Right cardiac atrium (tissue), 5 donors: ENCODE measurements around the gene PRKG1. TPM values are rescaled to one million over a fixed set of nuclear protein-coding genes. Genes with fewer than 3 reads are reported as not detected.

ENCODE experiments used
- ATAC-seq, 2 donors: fragments of 200-7000 bp; cut with Tn5 transposase; one replicate each; pipeline versions ENCODE4 v1.8.0 to v1.9.1; 2020; ENCODE audit warnings: moderate library complexity in 2 of 2, mild to moderate bottlenecking in 1 of 2
- DNase-seq, 3 donors: peaks; one replicate each; pipeline ENCODE4 v3.0.0-alpha.2; 2020
- H3K27ac ChIP-seq: one replicate; pipeline ENCODE4 v1.5.1; 2013; ENCODE audit warnings: mild to moderate bottlenecking, low read length, control low read depth, moderate library complexity
- H3K27me3 ChIP-seq: one replicate; pipeline ENCODE4 v1.6.1; 2013; ENCODE audit not compliant: control insufficient read depth, insufficient read depth
- H3K4me1 ChIP-seq: one replicate; pipeline ENCODE4 v1.6.1; 2013; ENCODE audit warnings: low read length; ENCODE audit not compliant: control insufficient read depth, insufficient read depth
- H3K4me3 ChIP-seq: one replicate; pipeline ENCODE4 v1.5.1; 2013; ENCODE audit warnings: low read length, control low read depth
- H3K9me3 ChIP-seq: one replicate; pipeline ENCODE4 v1.6.1; 2013; ENCODE audit warnings: low read length; ENCODE audit not compliant: control insufficient read depth
- WGBS: extraction: QIAGEN DNeasy Blood & Tissue Kit; methylation state at CpG from one replicate; pipeline ENCODE4 v1.1.7; 2013; 5-methylcytosine and 5-hydroxymethylcytosine counted together
- intact Hi-C, 4 donors: fragments of 100-400 bp; cut with DNase I; formaldehyde crosslinking; loops; one replicate each; pipeline versions ENCODE4 v1.11.0 to v1.14.0; 2022 to 2023
- polyA plus RNA-seq: library from polyadenylated mRNA; stranded (reverse); fragments of 200-250 nt; gene quantifications from one replicate; pipeline ENCODE4 v1.2.3, GENCODE V29; 2013
- total RNA-seq, 4 donors: library from RNA; stranded (reverse); fragmentation: NEBNext Ultra II Directional; extraction: Animal tissue kit (Norgen Biotek cat#: 25700); gene quantifications; one replicate each; pipeline ENCODE4 v1.2.1, GENCODE V29; 2021
- donor health status: healthy with polysubstance abuse.
- donor health status: DM: no; HTN: yes; CAD: no.
- donor health status: DM: no; HTN: no; CAD: no.
- donor health status: DM: no; HTN: yes; CAD: no; lungs with severe emphysema.
- donor health status: DM: yes; HTN: yes; CAD: no.

The PRKG1 gene
- total and polyA plus RNA-seq, 5 donors, result 16.6 to 49.9 (median 47.4) TPM

- H3K27ac ChIP-seq, result no peak overlapping the region
- ATAC-seq, result no peak
These were observed 801.3 kb downstream of the PRKG1 start for GRCh38 chr10:51875610-51876009.

DNA sequence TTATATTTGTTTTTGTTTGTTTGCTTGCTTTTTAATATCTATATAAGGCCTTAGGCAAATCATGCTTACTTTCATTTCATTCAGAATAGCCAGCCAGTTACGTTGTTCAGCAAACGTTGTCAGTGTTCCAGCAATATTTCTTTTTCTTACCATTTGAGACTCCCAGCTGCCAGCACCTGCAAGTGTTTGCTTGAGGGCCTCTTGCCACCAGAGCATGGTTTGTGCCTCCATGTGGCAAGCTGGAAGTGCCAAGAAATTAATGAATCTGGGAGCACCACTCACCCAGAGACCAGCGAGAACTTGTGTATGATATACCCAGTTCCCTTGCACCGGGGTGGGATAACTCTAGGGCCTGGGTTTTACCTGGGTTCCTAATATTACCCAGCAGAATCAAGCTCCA, 802.2 kb downstream of the PRKG1 start:
- Histone ChIP-seq H3K4me1 (peaks cover 4% of the 10 kb centered on the region), H3K27me3 (no peaks in the 10 kb centered on the region), H3K9me3 (no peaks in the 10 kb centered on the region), H3K4me3 (no peak overlapping the region), H3K27ac (no peak overlapping the region)
- ATAC-seq (peak in 1 of 2 donors; percentile 29), DNase-seq (peak in 2 of 3 donors; percentile 45 to 58)
- WGBS, result 53% methylated on average over 4 of the region's 4 CpGs
- intact Hi-C loops, result no loop called here

More at GRCh38 chr10:51875610-51876009, 801.3 kb downstream of the PRKG1 start:
- H3K9me3 ChIP-seq, result no peaks in the 10 kb centered on the region
- no peaks in the 10 kb centered on the region for H3K27me3 ChIP-seq
- intact Hi-C loops, result no loop called here
- H3K4me3 ChIP-seq, result no peak overlapping the region
- DNase-seq, result no peak
- 68% methylated on average over 5 of the region's 5 CpGs for WGBS
- peaks cover 4% of the 10 kb centered on the region for H3K4me1 ChIP-seq

- no peak overlapping the region for H3K27ac ChIP-seq
- WGBS, result 93% methylated on average over 2 of the region's 2 CpGs
- intact Hi-C loops, result no loop called here
These were observed 802.7 kb downstream of the PRKG1 start for GRCh38 chr10:51876979-51877378.

DNA sequence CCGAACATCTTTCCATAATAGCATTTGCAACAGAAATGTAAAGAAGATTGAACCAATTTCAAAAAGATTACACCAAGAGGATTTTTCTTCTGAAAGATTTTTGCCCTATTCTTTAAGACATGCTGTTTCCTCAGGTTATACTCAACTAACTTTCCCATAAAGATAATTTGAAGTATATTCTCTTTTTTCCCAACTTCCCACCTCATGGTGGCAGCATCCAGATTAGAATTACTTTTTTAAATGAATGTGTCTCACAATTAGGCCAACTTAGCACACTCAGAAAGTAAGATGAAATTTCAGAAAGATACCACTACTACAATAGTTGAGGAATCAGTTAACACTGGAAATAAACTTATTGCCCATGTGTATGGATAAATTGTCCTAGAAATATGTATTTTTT, 803.3 kb downstream of the PRKG1 start:
- no peak overlapping the region for H3K27ac ChIP-seq
- H3K27me3 ChIP-seq, result no peaks in the 10 kb centered on the region
- WGBS, result 78% methylated on average over 1 of the region's 1 CpG
- ATAC-seq, result no peak
- no peak for DNase-seq
- intact Hi-C loops, result no loop called here
- peaks cover 4% of the 10 kb centered on the region for H3K4me1 ChIP-seq
- no peak overlapping the region for H3K4me3 ChIP-seq
- no peaks in the 10 kb centered on the region for H3K9me3 ChIP-seq

More at GRCh38 chr10:51876979-51877378, 802.7 kb downstream of the PRKG1 start:
- no peak for ATAC-seq
- Histone ChIP-seq H3K9me3 (no peaks in the 10 kb centered on the region), H3K27me3 (no peaks in the 10 kb centered on the region), H3K4me3 (no peak overlapping the region), H3K4me1 (peaks cover 4% of the 10 kb centered on the region)
- no peak for DNase-seq

DNA sequence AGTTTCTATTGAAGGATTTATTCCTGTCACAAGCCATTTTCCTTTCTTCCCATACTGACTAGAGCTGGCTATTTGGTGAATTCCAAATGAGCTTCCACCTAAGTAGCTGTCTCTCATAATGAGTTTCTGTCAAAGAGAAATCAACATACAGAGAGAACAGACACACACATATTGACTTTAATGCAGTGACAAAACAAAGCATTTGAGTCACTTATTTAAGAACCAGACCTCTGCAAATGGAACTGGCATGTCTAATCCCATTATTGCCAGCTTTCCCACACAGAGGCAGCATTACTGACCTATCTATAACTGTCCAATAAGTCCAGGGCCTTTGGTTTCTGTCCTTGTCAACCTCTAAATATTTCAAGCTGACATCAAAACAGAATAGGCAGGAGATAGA, 804.4 kb downstream of the PRKG1 start:
- Histone ChIP-seq H3K4me1 (peaks cover 4% of the 10 kb centered on the region), H3K27me3 (no peaks in the 10 kb centered on the region), H3K9me3 (no peaks in the 10 kb centered on the region), H3K4me3 (no peak overlapping the region), H3K27ac (no peak overlapping the region)
- DNase-seq (no peak), ATAC-seq (no peak)
- intact Hi-C loops, result no loop called here

DNA sequence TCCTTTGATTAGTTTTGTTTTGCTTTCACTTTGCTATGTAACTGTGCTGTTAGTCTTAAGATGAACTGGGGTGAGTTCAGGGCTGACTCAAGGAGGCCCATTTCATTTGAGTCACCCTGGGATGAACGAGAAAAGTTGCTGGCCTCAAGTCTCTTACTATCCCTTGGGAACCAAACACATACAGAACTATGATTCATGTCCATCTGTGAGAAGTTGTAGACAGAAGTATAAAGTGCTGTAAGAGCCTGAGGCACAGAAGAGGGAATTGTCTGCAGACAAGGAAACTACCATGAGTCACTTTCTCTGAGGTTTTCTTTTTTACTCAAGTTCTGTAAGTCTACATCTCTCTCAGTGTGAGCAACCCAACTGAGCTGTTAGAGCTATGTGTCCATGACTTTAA, 805.0 kb downstream of the PRKG1 start:
- Histone ChIP-seq H3K27me3 (no peaks in the 10 kb centered on the region), H3K4me3 (no peak overlapping the region), H3K4me1 (peaks cover 4% of the 10 kb centered on the region), H3K9me3 (no peaks in the 10 kb centered on the region), H3K27ac (peak overlapping the region; percentile 75)
- ATAC-seq (peak; percentile 87 to 96), DNase-seq (peak in 1 of 3 donors; percentile 31)
- intact Hi-C loops, result no loop called here
- 23% methylated on average over 1 of the region's 1 CpG for WGBS

- DNase-seq, result no peak
- Histone ChIP-seq H3K27ac (no peak overlapping the region), H3K9me3 (no peaks in the 10 kb centered on the region), H3K4me3 (no peak overlapping the region), H3K4me1 (peaks cover 4% of the 10 kb centered on the region), H3K27me3 (no peaks in the 10 kb centered on the region)
- no peak for ATAC-seq
- intact Hi-C loops, result no loop called here
These were observed 806.9 kb downstream of the PRKG1 start for GRCh38 chr10:51881213-51881612.

DNA sequence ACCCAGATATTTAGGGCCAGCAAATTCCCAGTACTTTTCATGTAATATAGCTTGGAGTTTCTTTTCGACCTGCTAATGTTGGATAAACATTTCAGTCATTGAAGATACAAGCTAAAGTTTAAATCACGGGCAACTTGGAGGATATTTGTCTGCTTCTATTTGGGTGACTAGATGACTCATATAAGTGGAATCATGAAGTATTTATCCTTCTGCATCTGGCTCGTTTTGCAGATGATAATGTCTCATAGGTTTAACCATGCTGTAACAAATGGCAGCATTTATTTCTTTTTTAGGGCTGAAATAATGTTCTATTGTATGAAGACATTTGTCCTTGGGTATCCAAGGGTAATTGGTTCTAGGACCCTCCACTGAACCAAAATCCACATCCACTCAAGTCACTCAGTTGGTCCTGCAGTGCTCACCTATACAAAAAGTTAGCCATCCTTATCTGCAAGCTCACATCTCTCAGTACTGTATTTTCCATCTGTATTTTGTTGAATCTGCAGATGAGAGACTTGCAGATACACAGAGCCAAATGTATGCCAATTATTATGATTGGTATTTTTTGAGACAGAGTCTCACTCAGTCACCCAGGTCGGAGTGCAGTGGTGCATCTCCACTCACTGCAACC, 812.3 kb downstream of the PRKG1 start:
- no peak for ATAC-seq
- Histone ChIP-seq H3K4me1 (peaks cover 3% of the 10 kb centered on the region), H3K4me3 (no peak overlapping the region), H3K27ac (no peak overlapping the region), H3K27me3 (no peaks in the 10 kb centered on the region), H3K9me3 (no peaks in the 10 kb centered on the region)
- DNase-seq, result no peak
- 53% methylated on average over 4 of the region's 4 CpGs for WGBS
- intact Hi-C loops, result no loop called here

- Histone ChIP-seq H3K4me1 (peaks cover 4% of the 10 kb centered on the region), H3K9me3 (no peaks in the 10 kb centered on the region), H3K4me3 (no peak overlapping the region), H3K27me3 (no peaks in the 10 kb centered on the region), H3K27ac (no peak overlapping the region)
- intact Hi-C loops, result no loop called here
- no peak for ATAC-seq
- no peak for DNase-seq
These were observed 814.0 kb downstream of the PRKG1 start for GRCh38 chr10:51888263-51888662.

GRCh38 chr10:51892313-51892712, 818.0 kb downstream of the PRKG1 start:
- Histone ChIP-seq H3K27ac (no peak overlapping the region), H3K4me1 (peaks cover 7% of the 10 kb centered on the region), H3K27me3 (no peaks in the 10 kb centered on the region), H3K4me3 (no peak overlapping the region), H3K9me3 (no peaks in the 10 kb centered on the region)
- 69% methylated on average over 1 of the region's 1 CpG for WGBS
- intact Hi-C loops, result no loop called here
- ATAC-seq, result no peak
- no peak for DNase-seq

DNA sequence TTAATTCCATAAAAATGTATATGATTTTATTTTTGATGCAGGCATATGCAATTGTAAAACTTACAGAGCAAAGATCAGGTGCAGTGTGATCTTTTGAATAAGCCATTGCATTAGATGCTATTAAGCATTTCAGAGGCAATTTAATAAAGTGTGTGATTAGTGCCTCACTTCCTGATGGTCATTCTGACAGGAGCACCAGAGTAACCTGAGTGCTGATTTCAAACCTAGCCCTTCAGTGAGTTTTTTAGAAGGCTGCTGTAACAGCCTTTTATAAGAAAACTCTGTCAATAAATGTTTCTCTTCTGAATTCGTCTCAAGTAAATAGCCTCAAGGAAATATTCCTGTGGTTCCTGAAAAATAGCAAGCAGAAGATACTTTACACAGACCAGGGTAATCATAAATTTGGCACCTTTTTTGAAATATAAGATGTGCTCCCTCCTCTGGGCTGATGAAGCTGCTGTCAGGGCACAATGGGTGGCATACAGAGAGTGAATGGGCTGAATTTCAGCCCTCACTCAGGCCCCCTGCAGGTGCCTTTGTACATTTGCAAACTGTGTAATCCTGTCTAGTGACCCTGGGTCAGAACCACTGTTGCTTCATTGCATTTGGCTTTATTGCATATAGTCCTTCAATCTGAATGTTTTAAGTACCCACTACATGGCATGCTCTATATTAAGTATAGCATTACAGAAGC, 818.8 kb downstream of the PRKG1 start:
- H3K27ac ChIP-seq, result no peak overlapping the region
- no peaks in the 10 kb centered on the region for H3K27me3 ChIP-seq
- H3K9me3 ChIP-seq, result no peaks in the 10 kb centered on the region
- ATAC-seq, result no peak
- 66% methylated on average over 1 of the region's 1 CpG for WGBS
- H3K4me3 ChIP-seq, result no peak overlapping the region
- DNase-seq, result no peak
- H3K4me1 ChIP-seq, result peaks cover 7% of the 10 kb centered on the region
- intact Hi-C loops, result no loop called here
